Ishikawa (cell line): ENCODE data around the gene LRRC71.

Source experiments
- CEBPB ChIP-seq: IDR thresholded peaks from 2 replicates; pipeline ENCODE4 v1.6.1; 2012
- CREB1 ChIP-seq: IDR thresholded peaks from 2 replicates; pipeline ENCODE4 v1.6.1; 2012; ENCODE audit warnings: low read depth
- EGR1 ChIP-seq: IDR thresholded peaks from 2 replicates; pipeline ENCODE4 v1.6.1; 2012
- EP300 ChIP-seq: IDR thresholded peaks from 2 replicates; pipeline ENCODE4 v1.6.1; 2012; ENCODE audit warnings: borderline replicate concordance
- MAX ChIP-seq: IDR thresholded peaks from 2 replicates; pipeline ENCODE4 v1.6.1; 2012
- RAD21 ChIP-seq: IDR thresholded peaks from 2 replicates; pipeline ENCODE4 v1.6.1; 2012; ENCODE audit warnings: low read depth
- REST ChIP-seq: IDR thresholded peaks from 2 replicates; pipeline ENCODE4 v1.6.1; 2012; ENCODE audit warnings: low read depth, mild to moderate bottlenecking
- TAF1 ChIP-seq: IDR thresholded peaks from 2 replicates; pipeline ENCODE4 v1.6.1; 2012; ENCODE audit warnings: low read depth, mild to moderate bottlenecking
- TEAD4 ChIP-seq: IDR thresholded peaks from 2 replicates; pipeline ENCODE4 v1.6.1; 2012
- USF1 ChIP-seq: IDR thresholded peaks from 2 replicates; pipeline ENCODE4 v1.6.1; 2012
- YY1 ChIP-seq: IDR thresholded peaks from 2 replicates; pipeline ENCODE4 v1.6.1; 2012; ENCODE audit warnings: low read depth

- TF ChIP-seq CEBPB (no peak), TEAD4 (no peak), RAD21 (no peak), CREB1 (no peak), USF1 (no peak), REST (no peak), MAX (no peak), YY1 (no peak), TAF1 (no peak), EP300 (no peak), EGR1 (no peak)
Measured at GRCh38 chr1:156887734-156888133, 32.7 kb upstream of the LRRC71 start.
